GM19351 (cell line): ENCODE results near the gene LRRC3B.

Experiments used
- ATAC-seq: cut with Tn5 transposase; IDR thresholded peaks from one replicate; pipeline ENCODE4 v1.9.1; 2021; ENCODE audit warnings: mild to moderate bottlenecking, moderate library complexity; ENCODE audit not compliant: unreplicated experiment

Gene LRRC3B

GRCh38 chr3:26704736-26705135, 82.2 kb downstream of the LRRC3B start:
- ATAC-seq = no peak

- no peak for ATAC-seq
These were observed 85.9 kb downstream of the LRRC3B start for GRCh38 chr3:26708501-26708900.

GRCh38 chr3:26712211-26713026, 89.8 kb downstream of the LRRC3B start:
- ATAC-seq = peak; percentile 92

- ATAC-seq = no peak
These were observed 90.5 kb downstream of the LRRC3B start for GRCh38 chr3:26713091-26713490.

GRCh38 chr3:26714485-26714884, 91.9 kb downstream of the LRRC3B start:
- ATAC-seq = no peak

GRCh38 chr3:26715431-26715830, 92.9 kb downstream of the LRRC3B start:
- no peak for ATAC-seq

- ATAC-seq = no peak
These were observed 95.7 kb downstream of the LRRC3B start for GRCh38 chr3:26718315-26718714.

GRCh38 chr3:26719134-26719533, 96.6 kb downstream of the LRRC3B start:
- no peak for ATAC-seq

GRCh38 chr3:26721047-26721446, 98.5 kb downstream of the LRRC3B start:
- ATAC-seq = peak; percentile 46

GRCh38 chr3:26731843-26732242, 109.3 kb downstream of the LRRC3B start:
- ATAC-seq = no peak

GRCh38 chr3:26750263-26750662, 127.7 kb downstream of the LRRC3B start:
- ATAC-seq = no peak

GRCh38 chr3:26752466-26752865, 129.9 kb downstream of the LRRC3B start:
- no peak for ATAC-seq

GRCh38 chr3:26753095-26753494, 130.5 kb downstream of the LRRC3B start:
- no peak for ATAC-seq

- ATAC-seq = no peak
These were observed 135.4 kb downstream of the LRRC3B start for GRCh38 chr3:26757978-26758377.
